Measurements from ENCODE around the gene VPS54. TPM values are rescaled to one million over a fixed set of nuclear protein-coding genes. Genes with fewer than 3 reads are reported as not detected.

The VPS54 gene
- total RNA-seq, 1 donor from 2014 or later, result 14.9 TPM

- H3K27me3 Mint-ChIP-seq (ENCODE audit: insufficient read depth), result no peaks in the 10 kb centered on the region
- no peaks in the 10 kb centered on the region for H3K36me3 Mint-ChIP-seq (ENCODE audit: low read depth)
- intact Hi-C loops (cut with micrococcal nuclease), result loop anchor here (1.0 to 10.0 kb wide), 8 partner anchors 13 to 825 kb away; no protein-coding TSS in a partner anchor
- no peaks in the 10 kb centered on the region for H3K9me3 Mint-ChIP-seq
- no peak overlapping the region for H3K4me3 Mint-ChIP-seq
- H3K27ac Mint-ChIP-seq, result peak overlapping the region; percentile 49
- H3K4me1 Mint-ChIP-seq (ENCODE audit: low read depth), result peaks cover 33% of the 10 kb centered on the region
- DNase-seq (ENCODE audit: low spot score), result peak; percentile 66
Measured at GRCh38 chr2:64049633-64050220, 30.5 kb upstream of the VPS54 start.

- no peak overlapping the region for H3K4me3 Mint-ChIP-seq
- H3K4me1 Mint-ChIP-seq (ENCODE audit: low read depth), result peaks cover 10% of the 10 kb centered on the region
- DNase-seq (ENCODE audit: low spot score), result no peak
- intact Hi-C loops (cut with micrococcal nuclease), result no loop called here
- H3K27me3 Mint-ChIP-seq (ENCODE audit: insufficient read depth), result no peaks in the 10 kb centered on the region
- H3K9me3 Mint-ChIP-seq, result no peaks in the 10 kb centered on the region
- H3K27ac Mint-ChIP-seq, result no peak overlapping the region
- H3K36me3 Mint-ChIP-seq (ENCODE audit: low read depth), result peaks cover 3% of the 10 kb centered on the region
Measured at GRCh38 chr2:64045938-64046337, 26.7 kb upstream of the VPS54 start.

- peaks cover 30% of the 10 kb centered on the region for H3K4me1 Mint-ChIP-seq (ENCODE audit: low read depth)
- peak overlapping the region; percentile 4 for H3K27ac Mint-ChIP-seq
- H3K36me3 Mint-ChIP-seq (ENCODE audit: low read depth), result peaks cover 3% of the 10 kb centered on the region
- H3K27me3 Mint-ChIP-seq (ENCODE audit: insufficient read depth), result no peaks in the 10 kb centered on the region
- peaks cover under 1% of the 10 kb centered on the region for H3K9me3 Mint-ChIP-seq
- no peak for DNase-seq (ENCODE audit: low spot score)
- no peak overlapping the region for H3K4me3 Mint-ChIP-seq
- intact Hi-C loops (cut with micrococcal nuclease), result no loop called here
Measured at GRCh38 chr2:64040161-64040560, 20.9 kb upstream of the VPS54 start.

- no peaks in the 10 kb centered on the region for H3K27me3 Mint-ChIP-seq (ENCODE audit: insufficient read depth)
- peak overlapping the region; percentile 51 for H3K4me3 Mint-ChIP-seq
- peaks cover 55% of the 10 kb centered on the region for H3K4me1 Mint-ChIP-seq (ENCODE audit: low read depth)
- DNase-seq (ENCODE audit: low spot score), result peak; percentile 36
- H3K27ac Mint-ChIP-seq, result peak overlapping the region; percentile 89
- peaks cover 8% of the 10 kb centered on the region for H3K36me3 Mint-ChIP-seq (ENCODE audit: low read depth)
- H3K9me3 Mint-ChIP-seq, result peaks cover 26% of the 10 kb centered on the region
- intact Hi-C loops (cut with micrococcal nuclease), result loop anchor here (1.0 to 10.0 kb wide), 11 partner anchors 13 to 1399 kb away; partner anchors contain the start of genes AFTPH, SERTAD2 and SPRED2
Measured at GRCh38 chr2:64036034-64036705, 16.9 kb upstream of the VPS54 start.

GRCh38 chr2:64035072-64035942 lies 16.1 kb upstream of the VPS54 start:
- intact Hi-C loops (cut with micrococcal nuclease), result loop anchor here (1.0 to 10.0 kb wide), 14 partner anchors 10 to 1399 kb away; partner anchors contain the start of genes SERTAD2, SPRED2 and UGP2
- peak; percentile 18 for DNase-seq (ENCODE audit: low spot score)
- Mint-ChIP-seq H3K4me3 (peak overlapping the region; percentile 38), H3K4me1 (ENCODE audit: low read depth) (peaks cover 52% of the 10 kb centered on the region), H3K27me3 (ENCODE audit: insufficient read depth) (no peaks in the 10 kb centered on the region), H3K27ac (peak overlapping the region; percentile 89), H3K36me3 (ENCODE audit: low read depth) (peaks cover 8% of the 10 kb centered on the region), H3K9me3 (peaks cover 31% of the 10 kb centered on the region)

- Mint-ChIP-seq H3K27ac (no peak overlapping the region), H3K9me3 (peaks cover 20% of the 10 kb centered on the region), H3K36me3 (ENCODE audit: low read depth) (peaks cover 2% of the 10 kb centered on the region), H3K4me1 (ENCODE audit: low read depth) (peaks cover 34% of the 10 kb centered on the region), H3K4me3 (no peak overlapping the region), H3K27me3 (ENCODE audit: insufficient read depth) (peaks cover 5% of the 10 kb centered on the region)
- intact Hi-C loops (cut with micrococcal nuclease), result no loop called here
- no peak for DNase-seq (ENCODE audit: low spot score)
Measured at GRCh38 chr2:64029116-64029665, 10.0 kb upstream of the VPS54 start.

GRCh38 chr2:64025741-64026140 lies 6.5 kb upstream of the VPS54 start:
- Mint-ChIP-seq H3K9me3 (peaks cover 3% of the 10 kb centered on the region), H3K27me3 (ENCODE audit: insufficient read depth) (peaks cover 5% of the 10 kb centered on the region), H3K4me1 (ENCODE audit: low read depth) (peaks cover 26% of the 10 kb centered on the region), H3K27ac (no peak overlapping the region), H3K4me3 (no peak overlapping the region), H3K36me3 (ENCODE audit: low read depth) (no peaks in the 10 kb centered on the region)
- intact Hi-C loops (cut with micrococcal nuclease), result loop anchor here (1.0 kb wide), 1 partner anchor 10 kb away; no protein-coding TSS in a partner anchor
- no peak for DNase-seq (ENCODE audit: low spot score)

- Mint-ChIP-seq H3K9me3 (no peaks in the 10 kb centered on the region), H3K27ac (no peak overlapping the region), H3K27me3 (ENCODE audit: insufficient read depth) (no peaks in the 10 kb centered on the region), H3K36me3 (ENCODE audit: low read depth) (peaks cover 3% of the 10 kb centered on the region), H3K4me3 (no peak overlapping the region), H3K4me1 (ENCODE audit: low read depth) (peaks cover 39% of the 10 kb centered on the region)
- DNase-seq (ENCODE audit: low spot score), result no peak
- intact Hi-C loops (cut with micrococcal nuclease), result no loop called here
Measured at GRCh38 chr2:64024259-64024949, 5.2 kb upstream of the VPS54 start.

GRCh38 chr2:64023485-64024258 lies 4.4 kb upstream of the VPS54 start:
- no peak overlapping the region for H3K4me3 Mint-ChIP-seq
- DNase-seq (ENCODE audit: low spot score), result no peak
- H3K27ac Mint-ChIP-seq, result no peak overlapping the region
- peaks cover 39% of the 10 kb centered on the region for H3K4me1 Mint-ChIP-seq (ENCODE audit: low read depth)
- H3K9me3 Mint-ChIP-seq, result no peaks in the 10 kb centered on the region
- no peaks in the 10 kb centered on the region for H3K27me3 Mint-ChIP-seq (ENCODE audit: insufficient read depth)
- intact Hi-C loops (cut with micrococcal nuclease), result no loop called here
- peaks cover 3% of the 10 kb centered on the region for H3K36me3 Mint-ChIP-seq (ENCODE audit: low read depth)

- Mint-ChIP-seq H3K36me3 (ENCODE audit: low read depth) (peaks cover 9% of the 10 kb centered on the region), H3K27ac (peak overlapping the region; percentile 63), H3K4me3 (no peak overlapping the region), H3K4me1 (ENCODE audit: low read depth) (peaks cover 46% of the 10 kb centered on the region), H3K27me3 (ENCODE audit: insufficient read depth) (no peaks in the 10 kb centered on the region), H3K9me3 (no peaks in the 10 kb centered on the region)
- no peak for DNase-seq (ENCODE audit: low spot score)
- intact Hi-C loops (cut with micrococcal nuclease), result no loop called here
Measured at GRCh38 chr2:64021578-64021977, 2.4 kb upstream of the VPS54 start.

GRCh38 chr2:64019975-64020528 lies 824 bp upstream of the VPS54 start:
- H3K36me3 Mint-ChIP-seq (ENCODE audit: low read depth), result peaks cover 13% of the 10 kb centered on the region
- H3K4me1 Mint-ChIP-seq (ENCODE audit: low read depth), result peaks cover 43% of the 10 kb centered on the region
- peak overlapping the region; percentile 86 for H3K4me3 Mint-ChIP-seq
- no peaks in the 10 kb centered on the region for H3K27me3 Mint-ChIP-seq (ENCODE audit: insufficient read depth)
- no peaks in the 10 kb centered on the region for H3K9me3 Mint-ChIP-seq
- peak overlapping the region; percentile 97 for H3K27ac Mint-ChIP-seq
- intact Hi-C loops (cut with micrococcal nuclease), result loop anchor here (1.0 to 10.0 kb wide), 7 partner anchors 15 to 1035 kb away; partner anchors contain the start of genes CEP68 and UGP2
- DNase-seq (ENCODE audit: low spot score), result no peak

Measured in activated T-helper 1 cell treated with anti-CD3 and anti-CD28 coated beads, Interleukin-12 subunit alpha, Interleukin-12 subunit beta, Interleukin-2, Interleukin-4 antibody, amounts not matched to agents 30 ng/mL and 10 ng/mL and 1 ng/mL, durations not matched to agents 14 hours and 24 hours and 36 hours (primary cell).